CD4-positive, alpha-beta T cell treated with Interleukin-21 for 1 hour (primary cell): ENCODE data around the gene KCNN4.
"Not testable (repeated sequence)": the region's sequence is repeated elsewhere in the genome, so short reads cannot be mapped to it uniquely, and the experiment has no call there.

Experiments used
- DNase-seq: peaks from one replicate; pipeline ENCODE4 v3.0.0-alpha.2; 2020

KCNN4 gene

GRCh38 chr19:43798546-43799409 lies 18.0 kb upstream of the KCNN4 start:
- peak; percentile 47 for DNase-seq

GRCh38 chr19:43798026-43798545 lies 17.3 kb upstream of the KCNN4 start:
- DNase-seq = no peak

DNA sequence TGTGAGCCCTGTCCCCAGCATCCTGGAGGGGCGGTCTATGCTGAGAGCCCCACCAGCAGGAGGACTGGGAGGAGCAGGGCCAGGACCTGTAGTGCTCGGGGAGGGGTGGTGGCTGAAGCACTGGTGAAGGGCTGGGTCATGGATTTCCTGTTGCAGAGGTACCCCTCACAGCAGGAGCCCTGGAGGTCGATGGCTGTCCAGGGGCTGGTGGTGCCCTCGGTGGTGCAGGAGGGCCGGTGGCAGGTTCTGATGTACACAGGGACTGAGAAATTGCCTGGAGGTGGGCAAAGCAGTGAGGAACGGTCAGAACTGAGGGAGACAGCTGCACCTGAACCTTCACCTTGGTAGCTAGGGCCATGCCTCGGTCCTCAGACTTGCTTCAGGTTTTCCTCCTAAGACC lies 16.8 kb upstream of the KCNN4 start:
- DNase-seq = no peak

DNA sequence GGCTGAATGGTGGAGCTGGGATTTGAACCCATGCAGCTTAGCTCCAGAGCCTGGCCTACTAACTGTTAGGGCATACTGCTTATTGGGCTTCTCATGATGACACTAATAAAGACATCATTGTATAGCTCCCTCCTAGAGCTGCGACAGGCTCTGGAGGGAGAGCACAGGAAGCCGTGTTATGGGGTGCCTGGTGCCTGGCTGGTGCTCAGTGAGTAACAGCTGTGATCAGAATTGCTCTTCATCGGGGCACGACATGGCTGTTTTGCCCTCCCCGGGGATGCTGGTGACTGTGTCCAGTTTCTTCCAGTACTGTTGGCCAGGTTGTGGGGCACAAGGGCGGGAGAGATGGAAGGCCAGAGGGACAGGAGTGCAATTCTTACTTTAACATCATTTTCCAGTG lies 16.3 kb upstream of the KCNN4 start:
- no peak for DNase-seq

DNA sequence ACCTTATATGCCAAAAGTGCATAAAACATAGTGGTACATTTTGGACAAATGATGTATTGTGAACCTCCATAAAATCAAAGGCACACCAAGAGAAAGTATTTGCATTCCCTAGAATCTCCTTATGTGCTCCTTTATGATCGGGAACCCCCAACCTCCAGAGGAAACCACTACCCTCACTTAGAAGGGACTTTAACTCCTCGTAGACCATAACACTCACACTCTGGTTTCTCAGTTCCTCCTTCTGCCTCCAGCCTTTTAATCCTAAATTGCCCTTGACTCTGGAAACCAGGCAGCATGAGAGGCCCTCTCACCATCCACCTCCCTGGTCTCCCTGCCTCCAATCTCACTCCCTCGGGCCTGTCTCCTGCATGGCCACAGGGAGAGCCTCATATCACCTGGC lies 9.8 kb upstream of the KCNN4 start:
- no peak for DNase-seq

- DNase-seq = no peak
Measured at GRCh38 chr19:43789029-43789428, 8.3 kb upstream of the KCNN4 start.

GRCh38 chr19:43786665-43787064 lies 5.9 kb upstream of the KCNN4 start:
- no peak for DNase-seq

GRCh38 chr19:43784981-43785808 lies 4.4 kb upstream of the KCNN4 start:
- DNase-seq = peak; percentile 81

DNA sequence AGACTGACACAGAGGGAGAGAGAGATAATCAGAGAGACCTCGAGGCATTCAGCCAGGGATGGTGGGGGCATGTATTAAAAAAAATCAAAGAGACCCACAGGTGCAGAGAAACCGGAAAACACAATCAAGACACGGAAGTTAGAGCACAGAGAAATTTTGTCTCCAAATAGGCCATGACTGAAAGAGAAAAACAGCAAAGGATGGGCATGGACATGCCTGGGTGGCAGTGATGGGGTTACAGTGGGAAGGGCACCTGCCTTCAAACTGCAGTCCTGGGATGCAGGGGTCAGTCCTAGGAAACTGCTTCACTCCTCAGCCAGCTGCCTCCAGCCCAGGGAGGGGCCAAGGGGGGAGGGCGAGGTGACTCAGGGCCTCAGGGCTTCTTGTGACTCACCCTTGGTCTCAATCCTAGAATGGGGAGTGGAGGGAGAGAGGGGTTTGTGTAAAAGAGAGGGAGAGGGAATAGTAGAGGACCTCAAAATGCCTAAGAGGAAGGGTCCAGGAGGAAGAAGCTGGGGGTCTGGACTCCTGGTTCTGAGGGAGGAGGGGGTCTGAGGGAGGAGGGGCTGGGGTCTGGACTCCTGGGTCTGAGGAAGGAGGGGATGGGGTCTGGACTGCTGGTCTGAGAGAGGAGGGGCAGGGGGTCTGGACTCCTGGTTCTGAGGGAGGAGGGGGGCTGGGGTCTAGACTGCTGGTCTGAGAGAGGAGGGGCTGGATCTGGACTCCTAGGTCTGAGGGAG lies 3.6 kb upstream of the KCNN4 start:
- peak; percentile 50 for DNase-seq

GRCh38 chr19:43783636-43784035 lies 2.9 kb upstream of the KCNN4 start:
- no peak for DNase-seq

DNA sequence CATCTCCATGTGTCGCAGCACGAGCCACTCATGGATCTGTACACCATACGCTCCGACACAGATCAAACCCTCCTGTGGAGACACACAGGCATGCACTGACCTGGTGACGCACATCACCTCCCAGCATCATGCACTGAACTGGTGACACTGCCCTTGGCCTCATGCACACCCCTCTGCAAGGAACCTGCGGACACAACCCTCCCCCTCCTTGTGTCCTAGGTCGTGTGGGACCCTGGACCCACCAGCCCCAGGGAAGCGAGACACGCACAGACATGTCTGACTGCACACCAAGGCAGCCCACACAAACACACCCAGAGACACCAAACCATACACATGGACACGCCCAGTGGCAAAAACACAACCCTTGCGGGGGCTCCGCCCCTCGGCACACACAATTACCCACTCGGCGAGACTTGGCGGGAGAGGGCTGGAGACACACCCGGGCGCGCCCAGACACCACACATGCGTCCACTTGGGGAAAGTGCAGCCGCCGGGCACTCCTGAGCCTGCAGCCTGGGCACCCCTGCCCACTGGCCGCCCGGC lies 2.0 kb upstream of the KCNN4 start:
- DNase-seq = peak; percentile 39

- no peak for DNase-seq
Measured at GRCh38 chr19:43782311-43782660, 1.5 kb upstream of the KCNN4 start.

DNA sequence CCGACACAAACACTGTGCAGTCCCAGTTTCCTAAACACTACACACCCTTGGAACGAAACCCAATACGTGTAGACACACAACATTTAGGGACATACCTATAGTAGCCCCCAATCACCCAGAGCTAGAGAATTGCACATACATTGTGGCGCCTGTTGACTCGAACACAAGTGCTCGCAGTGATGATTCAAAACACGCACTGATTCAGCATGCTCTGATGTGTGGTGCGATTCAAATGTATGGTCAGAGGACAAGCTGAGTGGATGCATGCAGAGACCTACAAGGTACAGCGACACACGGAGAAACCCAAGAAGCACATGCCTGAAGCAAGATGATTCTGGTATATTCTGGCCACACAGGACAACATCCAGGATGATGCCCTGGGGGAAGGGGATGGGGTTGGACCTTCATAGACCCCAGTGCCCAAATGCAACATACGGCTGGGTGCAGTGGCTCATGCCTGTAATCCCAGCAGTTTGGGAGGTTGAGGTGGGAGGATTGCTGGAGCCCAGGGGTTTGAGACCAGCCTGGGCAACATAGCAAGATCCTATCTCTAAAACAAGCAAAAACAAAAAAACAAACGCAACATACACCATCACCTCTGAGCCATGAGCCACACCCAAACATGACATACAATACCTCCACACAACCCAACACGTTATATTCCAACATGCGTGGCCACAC lies 997 bp upstream of the KCNN4 start:
- DNase-seq = no peak

GRCh38 chr19:43779820-43780219 lies 953 bp downstream of the KCNN4 start:
- DNase-seq = peak; percentile 23

- DNase-seq = no peak
Measured at GRCh38 chr19:43779147-43779819, 1.5 kb downstream of the KCNN4 start.

DNA sequence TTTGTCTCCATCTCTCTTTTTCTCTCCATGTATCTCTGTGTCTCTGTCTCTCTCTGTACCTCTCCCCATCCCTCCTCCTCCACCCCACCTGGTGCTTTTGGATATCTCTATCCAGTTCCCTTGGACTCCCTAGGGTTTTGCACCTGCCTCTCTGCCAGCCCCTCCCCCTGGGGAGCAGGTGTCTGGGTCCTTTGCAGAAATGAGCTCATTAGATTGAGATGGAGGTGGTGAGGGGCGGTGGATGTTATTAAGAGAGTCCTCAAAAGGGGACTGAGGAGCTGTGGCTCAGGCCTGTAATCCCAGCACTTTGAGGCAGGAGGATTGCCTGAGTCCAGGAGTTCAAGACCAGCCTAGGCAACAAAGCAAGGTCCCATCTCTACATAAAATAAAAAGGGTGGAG lies 2.1 kb downstream of the KCNN4 start:
- no peak for DNase-seq

- peak; percentile 66 for DNase-seq
Measured at GRCh38 chr19:43777163-43777695, 3.5 kb downstream of the KCNN4 start.

- no peak for DNase-seq
Measured at GRCh38 chr19:43776286-43776685, 4.5 kb downstream of the KCNN4 start.

- DNase-seq = no peak
Measured at GRCh38 chr19:43775299-43775890, 5.4 kb downstream of the KCNN4 start.

- DNase-seq = not testable (repeated sequence)
Measured at GRCh38 chr19:43774940-43775258, 5.9 kb downstream of the KCNN4 start.
